Measurements from ENCODE around the gene FEZF1.

The FEZF1 gene

DNA sequence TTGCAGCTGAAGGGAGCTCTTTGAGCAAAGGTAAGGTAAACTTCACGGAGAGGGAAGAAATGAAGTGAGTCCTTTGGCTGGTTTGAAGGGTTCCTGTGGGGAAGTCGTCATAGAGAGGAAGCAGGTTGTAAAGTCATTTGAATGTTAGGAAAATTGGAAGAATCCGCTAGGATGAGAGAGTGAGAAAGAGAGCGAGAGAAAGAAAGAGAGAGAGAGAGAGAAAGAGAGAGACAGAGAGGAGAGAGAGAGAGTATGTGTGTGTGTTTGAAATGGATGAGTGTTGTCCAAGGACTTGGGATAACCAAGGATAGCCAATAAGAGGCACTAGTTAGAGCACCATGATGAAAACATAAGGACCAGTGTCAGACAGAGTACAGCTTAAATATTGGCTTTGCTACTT is 43.1 kb downstream of the FEZF1 start:
- H3K4me1 Mint-ChIP-seq (ENCODE audit: low read depth): no peaks in the 10 kb centered on the region
- peaks cover 4% of the 10 kb centered on the region for H3K9me3 Mint-ChIP-seq
- no peak overlapping the region for H3K4me3 Mint-ChIP-seq
- DNase-seq: no peak
- peaks cover 3% of the 10 kb centered on the region for H3K27me3 Mint-ChIP-seq
- H3K36me3 Mint-ChIP-seq (ENCODE audit: low read depth): no peaks in the 10 kb centered on the region
- H3K27ac Mint-ChIP-seq: no peak overlapping the region

- peaks cover 3% of the 10 kb centered on the region for H3K27me3 Mint-ChIP-seq
- no peaks in the 10 kb centered on the region for H3K4me1 Mint-ChIP-seq (ENCODE audit: low read depth)
- no peak overlapping the region for H3K4me3 Mint-ChIP-seq
- no peaks in the 10 kb centered on the region for H3K36me3 Mint-ChIP-seq (ENCODE audit: low read depth)
- no peak overlapping the region for H3K27ac Mint-ChIP-seq
- DNase-seq: no peak
- peaks cover 4% of the 10 kb centered on the region for H3K9me3 Mint-ChIP-seq
These were observed 43.5 kb downstream of the FEZF1 start for GRCh38 chr7:122261016-122261415.

DNA sequence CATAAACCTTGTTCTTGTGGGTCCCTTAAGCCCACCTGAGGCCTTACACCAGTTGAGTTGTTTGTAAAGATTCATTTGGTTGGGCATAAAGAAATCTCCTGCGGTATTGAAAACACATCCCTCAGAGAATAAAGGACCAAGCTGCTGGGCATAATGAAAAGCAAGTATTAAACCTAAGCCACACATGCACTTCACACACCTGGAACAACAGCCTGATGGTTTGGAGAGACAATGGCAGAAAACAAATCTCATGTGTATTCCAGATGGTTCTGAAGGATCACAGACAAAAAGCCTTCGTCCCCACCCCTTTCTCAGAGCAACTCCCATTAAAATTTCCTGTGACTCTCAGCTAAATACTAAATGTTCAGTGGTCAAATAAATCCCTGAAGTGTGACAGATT is 44.2 kb downstream of the FEZF1 start:
- no peak for DNase-seq
- H3K4me1 Mint-ChIP-seq (ENCODE audit: low read depth): no peaks in the 10 kb centered on the region
- H3K27ac Mint-ChIP-seq: no peak overlapping the region
- H3K36me3 Mint-ChIP-seq (ENCODE audit: low read depth): no peaks in the 10 kb centered on the region
- peaks cover 3% of the 10 kb centered on the region for H3K27me3 Mint-ChIP-seq
- no peaks in the 10 kb centered on the region for H3K9me3 Mint-ChIP-seq
- no peak overlapping the region for H3K4me3 Mint-ChIP-seq

DNA sequence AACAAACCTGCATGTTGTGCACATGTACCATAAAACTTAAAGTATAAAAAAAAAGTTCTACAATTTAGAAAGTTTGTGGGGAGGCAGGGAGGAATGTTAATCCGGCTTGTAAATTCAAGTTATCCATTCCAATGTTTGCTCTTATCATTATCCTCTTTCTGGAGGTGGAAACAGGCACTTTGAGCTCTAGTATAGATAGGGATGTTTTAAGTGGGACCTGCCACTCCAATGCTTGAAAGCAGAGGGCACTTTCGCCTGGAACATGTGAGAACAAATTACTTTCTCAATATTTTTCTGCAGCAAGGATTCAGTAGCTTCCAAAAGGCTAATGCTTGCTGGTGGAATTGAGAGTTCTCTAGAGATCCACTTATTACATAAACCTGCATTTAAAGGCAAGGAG is 45.6 kb downstream of the FEZF1 start:
- H3K27me3 Mint-ChIP-seq: peaks cover 3% of the 10 kb centered on the region
- H3K9me3 Mint-ChIP-seq: no peaks in the 10 kb centered on the region
- DNase-seq: no peak
- H3K4me3 Mint-ChIP-seq: no peak overlapping the region
- H3K4me1 Mint-ChIP-seq (ENCODE audit: low read depth): no peaks in the 10 kb centered on the region
- no peak overlapping the region for H3K27ac Mint-ChIP-seq
- no peaks in the 10 kb centered on the region for H3K36me3 Mint-ChIP-seq (ENCODE audit: low read depth)

GRCh38 chr7:122257056-122257455 is 47.5 kb downstream of the FEZF1 start:
- H3K4me3 Mint-ChIP-seq: no peak overlapping the region
- no peaks in the 10 kb centered on the region for H3K9me3 Mint-ChIP-seq
- no peak for DNase-seq
- H3K27me3 Mint-ChIP-seq: peaks cover under 1% of the 10 kb centered on the region
- H3K4me1 Mint-ChIP-seq (ENCODE audit: low read depth): no peaks in the 10 kb centered on the region
- no peak overlapping the region for H3K27ac Mint-ChIP-seq
- no peaks in the 10 kb centered on the region for H3K36me3 Mint-ChIP-seq (ENCODE audit: low read depth)

GRCh38 chr7:122256046-122256445 is 48.5 kb downstream of the FEZF1 start:
- no peaks in the 10 kb centered on the region for H3K27me3 Mint-ChIP-seq
- no peak overlapping the region for H3K4me3 Mint-ChIP-seq
- no peaks in the 10 kb centered on the region for H3K36me3 Mint-ChIP-seq (ENCODE audit: low read depth)
- DNase-seq: no peak
- H3K4me1 Mint-ChIP-seq (ENCODE audit: low read depth): no peaks in the 10 kb centered on the region
- no peaks in the 10 kb centered on the region for H3K9me3 Mint-ChIP-seq
- H3K27ac Mint-ChIP-seq: no peak overlapping the region

GRCh38 chr7:122255454-122255853 is 49.1 kb downstream of the FEZF1 start:
- no peak for DNase-seq
- H3K27me3 Mint-ChIP-seq: no peaks in the 10 kb centered on the region

More at GRCh38 chr7:122255454-122255853, 49.1 kb downstream of the FEZF1 start:
- Mint-ChIP-seq H3K9me3 (no peaks in the 10 kb centered on the region), H3K27ac (no peak overlapping the region), H3K4me1 (ENCODE audit: low read depth) (no peaks in the 10 kb centered on the region), H3K36me3 (ENCODE audit: low read depth) (no peaks in the 10 kb centered on the region), H3K4me3 (no peak overlapping the region)

All from activated T-cell treated with anti-CD3 and anti-CD28 coated beads, Interleukin-2, amount 50 U/mL, for 24 hours (primary cell).